HG02763 (cell line): ENCODE results near the gene CAPS2.
"Not testable (repeated sequence)": the region's sequence is repeated elsewhere in the genome, so short reads cannot be mapped to it uniquely, and the experiment has no call there.

ENCODE experiments used
- ATAC-seq: cut with Tn5 transposase; IDR thresholded peaks from one replicate; pipeline ENCODE4 v1.9.1; 2021; ENCODE audit warnings: mild to moderate bottlenecking, moderate library complexity; ENCODE audit not compliant: unreplicated experiment

Gene CAPS2

GRCh38 chr12:75329918-75330826 lies at the start of gene CAPS2:
Gene CAPS2 (minus strand): TSS chr12:75330324. CDS start chr12:75326498, 3,826 bp downstream.
- peak; percentile 85 for ATAC-seq

DNA sequence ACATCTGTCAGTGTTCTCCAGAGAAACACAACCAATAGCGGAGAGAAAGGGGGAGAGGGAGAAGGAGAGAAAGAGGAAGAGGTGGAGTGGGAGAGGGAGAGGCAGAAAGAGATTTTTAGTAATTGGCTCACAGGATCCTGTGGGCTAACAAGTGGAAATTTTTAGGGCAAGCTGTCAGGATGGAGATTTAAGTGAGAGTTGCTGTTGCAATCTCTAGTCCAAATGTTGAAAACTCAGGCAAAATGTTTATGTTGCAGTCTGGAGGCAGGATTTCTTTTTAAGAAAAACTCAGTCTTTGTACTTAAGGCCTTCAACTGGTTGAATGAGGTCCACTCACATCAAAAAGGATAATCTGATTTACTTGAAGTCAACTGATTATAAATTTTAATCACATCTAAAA lies 48.2 kb upstream of the CAPS2 start:
- no peak for ATAC-seq

DNA sequence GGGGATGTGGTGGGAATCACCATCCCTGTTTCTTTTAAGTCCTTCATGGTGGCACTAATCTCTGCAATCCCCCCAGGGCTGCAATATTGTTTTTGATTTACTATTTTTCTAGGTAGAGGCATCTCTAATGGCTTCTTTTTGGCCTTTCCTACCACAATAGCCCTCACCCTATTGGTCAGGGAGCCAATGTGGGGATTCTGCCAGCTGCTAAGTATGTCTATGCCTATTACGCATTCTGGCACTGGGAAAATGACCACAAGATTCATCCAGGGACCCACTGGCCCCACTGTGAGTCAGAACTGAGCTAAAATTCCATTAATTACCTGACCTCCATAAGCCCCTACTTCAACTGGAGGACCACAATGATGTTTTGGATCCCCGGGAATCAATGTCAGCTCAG lies 44.8 kb upstream of the CAPS2 start:
- no peak for ATAC-seq

GRCh38 chr12:75366629-75367028 lies 36.5 kb upstream of the CAPS2 start:
- ATAC-seq: no peak

- no peak for ATAC-seq
Measured at GRCh38 chr12:75364919-75365318, 34.8 kb upstream of the CAPS2 start.

DNA sequence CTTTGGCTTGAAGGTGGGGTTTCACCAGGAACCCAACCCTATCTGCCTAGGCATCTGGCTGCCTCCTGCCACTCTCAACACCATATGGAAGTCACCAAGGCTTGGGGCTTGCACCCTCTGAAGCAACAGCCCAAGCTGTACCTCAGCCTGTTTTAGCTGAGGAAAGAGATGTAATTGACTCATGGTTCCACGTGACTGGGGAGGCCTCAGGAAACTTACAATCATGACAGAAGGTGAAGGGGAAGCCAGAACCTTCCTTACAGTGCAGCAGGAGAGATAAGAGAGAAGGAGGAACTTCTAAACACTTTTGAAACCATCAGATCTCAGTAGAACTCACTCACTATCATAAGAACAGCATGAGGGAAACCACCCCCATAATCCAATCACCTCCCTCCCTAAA lies 31.3 kb upstream of the CAPS2 start:
- ATAC-seq: no peak

DNA sequence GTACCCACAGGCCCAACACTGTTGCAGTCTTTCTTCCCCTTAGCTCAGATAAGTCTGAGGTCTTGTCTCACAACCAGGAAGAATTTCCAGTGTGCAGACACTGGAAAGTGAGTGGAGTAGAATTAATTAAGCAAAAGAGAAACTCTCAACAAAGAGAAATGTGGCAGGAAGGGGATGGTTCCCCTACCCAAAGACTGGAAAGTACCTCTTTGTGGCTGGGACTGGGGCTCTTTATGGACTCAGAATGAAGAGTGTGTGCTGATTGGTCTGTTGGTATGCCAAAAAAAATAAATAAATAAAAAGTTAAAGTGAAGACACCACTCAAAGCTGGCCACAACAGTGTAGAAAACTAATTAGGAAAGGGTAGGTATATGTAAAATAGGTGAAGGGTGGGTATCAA lies 30.8 kb upstream of the CAPS2 start:
- ATAC-seq: no peak

DNA sequence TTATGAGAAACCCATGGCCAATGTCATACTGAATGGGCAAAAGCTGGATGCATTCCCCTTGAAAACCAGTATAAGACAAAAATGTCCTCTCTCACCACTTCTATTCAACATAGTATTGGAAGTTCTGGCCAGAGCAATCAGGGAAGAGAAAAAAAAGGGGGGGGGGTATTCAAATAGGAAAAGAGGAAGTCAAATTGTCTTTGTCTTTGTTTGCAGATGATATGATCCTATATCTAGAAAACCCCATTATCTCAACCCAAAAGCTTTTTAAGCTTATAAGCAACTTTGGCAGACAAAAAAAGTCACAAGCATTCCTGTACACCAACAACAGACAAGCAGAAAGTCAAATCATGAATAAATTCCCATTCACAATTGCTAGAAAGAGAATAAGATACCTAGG lies 23.9 kb upstream of the CAPS2 start:
- ATAC-seq: no peak

- no peak for ATAC-seq
Measured at GRCh38 chr12:75350413-75350812, 20.3 kb upstream of the CAPS2 start.

DNA sequence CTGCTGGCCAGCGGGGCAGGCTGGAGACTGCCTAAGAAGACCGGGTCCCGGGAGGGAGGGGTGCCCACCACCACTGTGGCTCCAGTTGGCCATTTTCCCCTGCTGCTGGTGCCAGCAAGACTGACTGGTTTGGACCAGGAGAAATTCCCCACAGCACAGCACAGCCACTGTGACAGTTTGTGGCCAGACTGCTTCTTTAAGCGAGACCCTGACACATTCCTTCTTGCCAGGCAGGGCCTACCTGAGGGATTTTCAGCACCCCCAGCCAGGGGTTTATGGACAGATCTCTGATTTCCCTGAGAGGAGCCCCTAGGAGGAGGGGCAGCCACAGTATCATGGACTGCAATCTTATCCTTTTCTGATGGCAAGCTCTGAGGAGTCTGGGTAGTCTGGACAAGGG lies 19.8 kb upstream of the CAPS2 start:
- ATAC-seq: no peak

DNA sequence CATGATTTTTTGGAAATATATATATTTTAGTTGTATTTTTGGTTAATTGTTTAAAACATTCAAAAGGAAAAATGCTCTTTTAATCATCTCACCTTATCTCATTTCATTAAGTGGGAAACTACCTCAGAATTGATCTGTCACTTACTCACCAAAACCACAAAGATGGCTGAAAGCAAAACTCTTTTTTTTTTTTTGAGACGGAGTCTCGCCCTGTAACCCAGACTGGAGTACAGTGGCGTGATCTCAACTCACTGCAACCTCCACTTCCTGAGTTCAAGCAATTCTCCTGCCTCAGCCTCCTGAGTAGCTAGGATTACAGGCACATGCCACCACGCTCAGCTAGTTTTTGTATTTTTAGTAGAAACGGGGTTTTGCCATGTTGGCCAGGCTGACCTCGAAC lies 16.1 kb upstream of the CAPS2 start:
- not testable (repeated sequence) for ATAC-seq

DNA sequence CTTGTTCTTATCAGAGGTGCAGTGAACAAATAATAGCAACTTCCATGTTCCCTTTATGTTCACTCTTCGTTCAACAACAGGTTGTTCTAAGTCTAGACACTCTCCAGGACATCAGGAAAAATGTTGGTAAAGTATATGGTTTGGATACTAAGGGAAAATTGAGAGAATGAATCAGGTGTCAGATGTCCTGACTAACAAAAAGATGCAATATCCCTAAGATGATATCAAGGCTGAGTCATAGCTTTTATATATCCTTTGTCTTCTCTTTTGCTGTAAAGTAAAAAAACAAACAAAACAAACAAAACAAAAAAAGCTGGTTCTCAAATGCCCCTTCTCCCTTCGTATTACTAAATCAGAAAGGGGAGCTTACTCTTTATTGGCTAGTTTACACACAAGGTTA lies 15.4 kb upstream of the CAPS2 start:
- no peak for ATAC-seq

DNA sequence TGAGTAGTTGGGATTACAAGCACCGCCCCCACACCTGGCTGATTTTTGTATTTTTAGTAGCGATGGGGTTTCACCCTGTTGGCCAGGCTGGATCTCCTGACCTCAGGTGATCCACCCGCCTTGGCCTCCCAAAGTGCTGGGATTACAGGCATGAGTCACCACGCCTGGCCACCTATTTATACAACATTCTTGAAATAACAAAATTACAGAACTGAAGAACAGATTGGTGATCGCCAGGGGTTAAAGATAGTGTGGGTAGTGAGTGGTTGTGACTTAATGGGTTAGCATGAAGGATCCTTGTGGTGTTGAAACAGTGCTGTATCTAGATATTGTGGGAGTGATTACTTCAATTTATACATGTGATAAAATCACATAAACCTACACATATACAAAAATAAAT lies 11.7 kb upstream of the CAPS2 start:
- ATAC-seq: no peak

GRCh38 chr12:75337905-75338304 lies 7.8 kb upstream of the CAPS2 start:
- ATAC-seq: peak; percentile 45

DNA sequence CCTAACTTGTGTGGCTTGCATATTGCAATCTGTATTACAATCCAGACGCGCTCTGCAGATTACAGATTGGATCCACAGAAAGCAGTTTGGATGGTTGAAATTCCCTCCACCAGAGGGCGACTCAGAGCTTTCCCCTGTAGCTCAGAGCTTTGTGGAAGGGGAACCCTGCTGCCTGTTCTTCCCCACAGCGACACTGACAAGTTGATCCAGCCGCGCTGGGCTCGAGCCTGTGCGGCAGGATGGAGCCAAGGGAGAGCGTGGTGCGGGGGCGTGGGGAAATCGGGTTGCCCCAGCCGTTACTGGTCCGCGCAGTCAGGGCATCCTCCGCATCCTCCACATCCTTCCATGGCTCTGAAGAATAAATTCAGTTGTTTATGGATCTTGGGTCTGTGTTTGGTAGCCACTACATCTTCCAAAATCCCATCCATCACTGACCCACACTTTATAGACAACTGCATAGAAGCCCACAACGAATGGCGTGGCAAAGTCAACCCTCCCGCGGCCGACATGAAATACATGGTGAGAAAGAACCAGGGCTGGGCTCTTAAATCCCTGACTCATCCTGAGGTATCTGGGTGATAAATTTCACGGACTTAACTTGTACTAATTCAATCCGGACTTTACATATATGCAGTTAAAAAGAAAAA lies 4.4 kb upstream of the CAPS2 start, which contains the start of gene GLIPR1L1:
TSS of gene GLIPR1L1 (plus strand) at position 287 of the 647 bp plus-strand sequence. CDS start at position 346, 59 bp downstream.
- peak; percentile 60 for ATAC-seq

DNA sequence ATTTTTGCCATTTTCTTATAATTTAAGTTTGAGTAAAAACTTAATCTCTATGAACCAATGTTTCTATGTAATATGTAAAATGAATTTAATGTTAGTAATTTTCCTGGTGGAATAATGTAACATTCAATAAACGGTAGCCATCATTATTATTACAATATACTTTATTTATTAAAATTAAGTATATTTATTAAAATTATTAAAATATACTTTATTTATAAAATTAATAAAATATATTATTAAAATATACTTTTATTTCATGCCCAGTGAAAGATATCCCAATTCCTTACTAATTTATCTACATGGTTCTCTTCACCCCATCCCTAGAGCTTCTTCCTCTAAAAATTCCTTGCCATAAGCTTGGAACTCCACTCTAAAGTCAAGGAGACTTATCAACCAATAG lies 2.5 kb downstream of the CAPS2 start:
- ATAC-seq: no peak

GRCh38 chr12:75323663-75324062 lies 6.5 kb downstream of the CAPS2 start:
- no peak for ATAC-seq

DNA sequence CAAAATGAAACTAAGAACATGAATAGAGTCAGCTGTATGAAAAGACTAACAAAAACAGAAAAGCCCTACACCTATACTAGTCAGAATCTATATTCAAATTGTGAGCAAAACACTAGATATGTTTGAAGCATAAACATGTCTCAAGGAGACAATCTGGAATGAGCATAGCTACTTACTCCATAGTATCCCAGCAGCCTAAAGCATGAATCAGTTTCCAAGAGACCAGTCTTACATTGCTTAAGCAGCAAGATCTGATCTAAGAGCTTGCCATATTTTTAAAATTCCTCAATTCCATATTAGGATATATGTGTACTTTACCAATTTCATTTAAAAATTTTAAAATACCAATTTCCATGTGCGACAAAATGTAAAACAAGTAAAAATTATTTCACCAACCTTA lies 7.7 kb downstream of the CAPS2 start:
- ATAC-seq: no peak

GRCh38 chr12:75317784-75318183 lies 12.3 kb downstream of the CAPS2 start:
- ATAC-seq: no peak

DNA sequence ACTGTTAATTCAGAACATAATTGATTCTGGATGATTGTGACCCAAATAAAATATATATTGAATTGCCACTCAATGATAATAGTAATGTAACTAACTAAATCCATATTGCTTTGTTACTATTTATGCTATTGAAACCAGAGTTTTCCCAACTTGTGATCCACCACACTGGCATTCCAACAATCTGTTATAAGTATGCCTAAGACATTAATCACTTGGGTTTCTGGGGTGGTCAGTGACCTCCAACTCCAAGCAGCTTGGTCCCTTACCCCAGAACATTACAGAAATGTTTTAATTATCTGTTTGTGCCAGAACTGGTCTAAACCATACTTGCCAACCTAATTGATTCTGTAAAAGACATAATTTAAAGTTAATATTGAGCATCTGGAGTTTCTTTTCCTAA lies 14.6 kb downstream of the CAPS2 start:
- ATAC-seq: no peak

GRCh38 chr12:75311369-75311768 lies 18.8 kb downstream of the CAPS2 start:
- ATAC-seq: no peak

DNA sequence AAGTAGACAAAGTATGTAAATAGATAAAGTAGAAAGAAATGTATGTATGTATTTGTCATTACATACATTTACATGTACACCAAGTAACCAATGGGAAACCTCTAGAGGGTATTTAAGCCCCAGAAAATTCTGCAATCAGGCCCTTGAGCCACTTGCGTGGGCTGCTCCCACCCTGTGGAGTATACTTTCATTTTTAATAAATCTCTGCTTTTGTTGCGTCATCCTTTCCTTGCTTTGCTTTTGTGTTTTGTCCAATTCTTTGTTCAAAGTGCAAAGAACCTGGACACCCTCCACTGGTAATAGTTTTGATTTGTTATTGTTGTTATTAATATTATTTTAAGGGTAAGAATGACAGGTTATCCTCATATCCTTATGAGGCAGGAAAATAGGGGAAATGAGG lies 21.8 kb downstream of the CAPS2 start:
- ATAC-seq: no peak
